IMR-90 (cell line): ENCODE measurements around the gene MAPK9. TPM values are rescaled to one million over a fixed set of nuclear protein-coding genes. Genes with fewer than 3 reads are reported as not detected.

Experiments used
- ATAC-seq: fragments of 200-7000 bp; cut with Tn5 transposase; 2 replicates; pipeline ENCODE4 v1.9.1; 2020; ENCODE audit warnings: low read depth, mild to moderate bottlenecking, moderate library complexity
- BruUV-seq: library from RNA; stranded (reverse); fragments of 400-500 nt; replicated peaks from 2 replicates; lab custom pipeline; 2021; lab: Mats Ljungman, UMichigan
- CTCF ChIA-PET: fragments of 300-600 bp; formaldehyde crosslinking; extraction: SDS; loops from one replicate; lab custom pipeline; 2021; ENCODE audit warnings: antibody characterized with exemption; lab: Yijun Ruan, JAX
- POLR2A ChIA-PET: fragments of 300-600 bp; sonication (Branson Sonifier 250); formaldehyde crosslinking; loops from one replicate; lab custom pipeline; 2022; ENCODE audit warnings: antibody characterized with exemption; ENCODE audit not compliant: unreplicated experiment; lab: Charles Lee
- DNase-seq: peaks from one replicate; pipeline ENCODE4 v3.0.0; 2013
- H2AFZ ChIP-seq: replicated peaks from 2 replicates; pipeline ENCODE3; 2013; ENCODE audit warnings: low read length, mild to moderate bottlenecking; ENCODE audit not compliant: poor library complexity
- H2AK5ac ChIP-seq: 2 replicates; pipeline ENCODE4 v1.6.1; 2013; ENCODE audit warnings: low read depth, low read length, inconsistent platforms
- H2AK9ac ChIP-seq: replicated peaks from 2 replicates; pipeline ENCODE3; 2013; ENCODE audit warnings: mild to moderate bottlenecking, low read depth, low read length, moderate library complexity; ENCODE audit not compliant: poor library complexity
- H2BK120ac ChIP-seq: 2 replicates; pipeline ENCODE4 v1.6.1; 2013; ENCODE audit warnings: low read depth, low read length, inconsistent platforms
- H2BK15ac ChIP-seq: 3 replicates; pipeline ENCODE4 v1.6.1; 2013; ENCODE audit warnings: low read depth, low read length, inconsistent platforms
- H2BK20ac ChIP-seq: 2 replicates; pipeline ENCODE4 v1.6.1; 2013; ENCODE audit warnings: low read depth, mild to moderate bottlenecking, inconsistent platforms, low read length, moderate library complexity
- H2BK5ac ChIP-seq: 2 replicates; pipeline ENCODE4 v1.6.1; 2013; ENCODE audit warnings: mild to moderate bottlenecking, low read depth, low read length, inconsistent platforms; ENCODE audit not compliant: poor library complexity, severe bottlenecking
- H3K14ac ChIP-seq: replicated peaks from 2 replicates; pipeline ENCODE4 v1.6.1; 2013; ENCODE audit warnings: low read depth, low read length, inconsistent platforms
- H3K18ac ChIP-seq: 2 replicates; pipeline ENCODE4 v1.6.1; 2013; ENCODE audit warnings: low read depth, low read length, control low read depth
- H3K23ac ChIP-seq: 2 replicates; pipeline ENCODE4 v1.6.1; 2013; ENCODE audit warnings: low read depth, low read length, inconsistent platforms
- H3K27ac ChIP-seq: 2 replicates; pipeline ENCODE4 v1.5.1; 2013; ENCODE audit warnings: mild to moderate bottlenecking, control low read depth, low read length; ENCODE audit not compliant: insufficient read depth
- H3K27me3 ChIP-seq: 2 replicates; pipeline ENCODE4 v1.6.1; 2013; ENCODE audit warnings: low read length; ENCODE audit not compliant: control insufficient read depth, insufficient read depth
- H3K36me3 ChIP-seq: 2 replicates; pipeline ENCODE4 v1.6.1; 2013; ENCODE audit warnings: low read length, mixed read lengths; ENCODE audit not compliant: control insufficient read depth, insufficient read depth
- H3K4ac ChIP-seq: 2 replicates; pipeline ENCODE4 v1.6.1; 2013; ENCODE audit warnings: low read depth, low read length, inconsistent platforms
- H3K4me1 ChIP-seq: 2 replicates; pipeline ENCODE4 v1.6.1; 2013; ENCODE audit warnings: low read length, mixed read lengths; ENCODE audit not compliant: control insufficient read depth, insufficient read depth
- H3K4me2 ChIP-seq: 2 replicates; pipeline ENCODE4 v1.6.1; 2013; ENCODE audit warnings: low read depth, mild to moderate bottlenecking, control low read depth, low read length, moderate library complexity
- H3K4me3 ChIP-seq: 2 replicates; pipeline ENCODE4 v1.5.1; 2013; ENCODE audit warnings: low read depth, mild to moderate bottlenecking, control low read depth, low read length, moderate library complexity; ENCODE audit not compliant: insufficient read depth
- H3K56ac ChIP-seq: 2 replicates; pipeline ENCODE4 v1.6.1; 2013; ENCODE audit warnings: low read length, inconsistent platforms; ENCODE audit not compliant: insufficient read depth; ENCODE audit errors: extremely low read depth
- H3K79me1 ChIP-seq, 2 experiments: 2 replicates each; pipeline ENCODE4 v1.6.1; 2013; ENCODE audit warnings: low read length in 2 of 2, inconsistent platforms in 1 of 2, low read depth in 1 of 2
- H3K9ac ChIP-seq: 2 replicates; pipeline ENCODE4 v1.6.1; 2013; ENCODE audit warnings: low read depth, low read length, control low read depth
- H3K9me1 ChIP-seq: 2 replicates; pipeline ENCODE4 v1.6.1; 2013; ENCODE audit warnings: low read length, inconsistent platforms; ENCODE audit not compliant: insufficient read depth
- H3K9me3 ChIP-seq: 2 replicates; pipeline ENCODE4 v1.6.1; 2013; ENCODE audit warnings: low read length; ENCODE audit not compliant: control insufficient read depth, insufficient read depth
- H4K20me1 ChIP-seq: 2 replicates; pipeline ENCODE4 v1.6.1; 2013; ENCODE audit warnings: low read length, inconsistent platforms; ENCODE audit not compliant: insufficient read depth
- H4K5ac ChIP-seq: 2 replicates; pipeline ENCODE4 v1.6.1; 2013; ENCODE audit warnings: mild to moderate bottlenecking, low read depth, low read length, control low read depth
- H4K8ac ChIP-seq, 2 experiments: 2 replicates each; pipeline ENCODE4 v1.6.1; 2013; ENCODE audit warnings: low read depth in 2 of 2, low read length in 2 of 2, control low read depth in 1 of 2, inconsistent platforms in 1 of 2
- H4K91ac ChIP-seq: 2 replicates; pipeline ENCODE4 v1.6.1; 2013; ENCODE audit warnings: low read depth, low read length, inconsistent platforms; ENCODE audit not compliant: insufficient read depth
- BHLHE40 ChIP-seq: fragments of 150-350 bp; IDR thresholded peaks from 2 replicates; pipeline ENCODE4 v1.6.1; 2016; ENCODE audit warnings: mild to moderate bottlenecking, low read depth, low read length
- CEBPB ChIP-seq: IDR thresholded peaks from 2 replicates; pipeline ENCODE4 v1.6.1; 2012; ENCODE audit warnings: low read depth, low read length, improper control_type of control experiment
- CHD1 ChIP-seq: IDR thresholded peaks from 2 replicates; pipeline ENCODE4 v1.6.1; 2012; ENCODE audit warnings: low read depth, low read length, improper control_type of control experiment
- ELK1 ChIP-seq: fragments of 150-350 bp; IDR thresholded peaks from 2 replicates; pipeline ENCODE4 v1.6.1; 2016; ENCODE audit warnings: low read depth, mild to moderate bottlenecking, low read length, moderate library complexity, borderline replicate concordance
- FOS ChIP-seq: fragments of 150-350 bp; IDR thresholded peaks from 2 replicates; pipeline ENCODE4 v1.6.1; 2016; ENCODE audit warnings: low read depth, low read length
- MAFK ChIP-seq: IDR thresholded peaks from 2 replicates; pipeline ENCODE4 v1.6.1; 2012; ENCODE audit warnings: low read depth, low read length, improper control_type of control experiment
- MAZ ChIP-seq: IDR thresholded peaks from 2 replicates; pipeline ENCODE4 v1.6.1; 2012; ENCODE audit warnings: low read depth, mild to moderate bottlenecking, low read length, improper control_type of control experiment, moderate library complexity, borderline replicate concordance
- MXI1 ChIP-seq: IDR thresholded peaks from 2 replicates; pipeline ENCODE4 v1.6.1; 2012; ENCODE audit warnings: low read depth, mild to moderate bottlenecking, low read length, moderate library complexity, borderline replicate concordance
- NFE2L2 ChIP-seq: fragments of 150-350 bp; IDR thresholded peaks from 2 replicates; pipeline ENCODE4 v1.6.1; 2016; ENCODE audit warnings: low read depth, mild to moderate bottlenecking, low read length
- POLR2A ChIP-seq: IDR thresholded peaks from 2 replicates; pipeline ENCODE4 v1.6.1; 2012; ENCODE audit warnings: mild to moderate bottlenecking, low read depth, low read length
- RAD21 ChIP-seq: IDR thresholded peaks from 2 replicates; pipeline ENCODE4 v1.6.1; 2012; ENCODE audit warnings: low read length, improper control_type of control experiment
- RCOR1 ChIP-seq: IDR thresholded peaks from 2 replicates; pipeline ENCODE4 v1.6.1; 2012; ENCODE audit warnings: mild to moderate bottlenecking, low read length, improper control_type of control experiment; ENCODE audit not compliant: insufficient replicate concordance
- RFX5 ChIP-seq: IDR thresholded peaks from 2 replicates; pipeline ENCODE4 v1.8.0; 2012; ENCODE audit warnings: low read depth, mild to moderate bottlenecking, low read length, moderate library complexity
- SMC3 ChIP-seq: fragments of 150-350 bp; IDR thresholded peaks from 2 replicates; pipeline ENCODE4 v1.6.1; 2016; ENCODE audit warnings: low read depth, mild to moderate bottlenecking, antibody characterized with exemption, low read length, moderate library complexity
- USF2 ChIP-seq: fragments of 150-350 bp; IDR thresholded peaks from 2 replicates; pipeline ENCODE4 v1.6.1; 2017; ENCODE audit warnings: mild to moderate bottlenecking, antibody characterized with exemption, low read length, low read depth
- WGBS, 2 experiments: methylation state at CpG; one replicate each; pipeline versions ENCODE4 v1.1.5 to v1.1.7; 2013; ENCODE audit warnings: missing lambda C conversion rate in 2 of 2; ENCODE audit not compliant: insufficient read length in 1 of 2; ENCODE audit errors: extremely low coverage in 2 of 2; 5-methylcytosine and 5-hydroxymethylcytosine counted together
- dilution Hi-C: fragments of 300-500 bp; cut with HindIII; formaldehyde crosslinking; loops from one replicate; pipeline ENCODE4 v1.14.3; 2018; ENCODE audit warnings: low sequenced_read_pairs; ENCODE audit not compliant: unreplicated experiment
- in situ Hi-C: fragments of 300-500 bp; cut with MboI; formaldehyde crosslinking; loops from 3 replicates; pipeline ENCODE4 v1.14.3; 2019; ENCODE audit warnings: low sequenced_read_pairs, inconsistent platforms, mixed read lengths
- intact Hi-C: fragments of 100-400 bp; cut with micrococcal nuclease; formaldehyde crosslinking; loops from 2 replicates; pipeline ENCODE4 v1.10.0; 2022
- polyA plus RNA-seq, 3 experiments: library from polyadenylated mRNA; depleted of rRNA; stranded (reverse); fragments of >200 nt; gene quantifications; 2 replicates each; pipeline ENCODE4 v1.2.3, GENCODE V29; 2012; ENCODE audit warnings: low replicate concordance in 1 of 3
- total RNA-seq: library from RNA; depleted of rRNA; stranded (reverse); fragments of >200 nt; gene quantifications from 2 replicates; pipeline ENCODE4 v1.2.3, GENCODE V29; 2012
- TF ChIP-seq, protein P1 (sequence below): conservative IDR thresholded peaks from 2 replicates; pipeline ENCODE4 v1.5.1; 2012; ENCODE audit warnings: mild to moderate bottlenecking, low read depth, low read length, improper control_type of control experiment

The MAPK9 gene
- total and polyA plus RNA-seq, 2 of the 4 experiments (the other 2 are of a cell fraction) = 22.9 to 23.3 TPM

- no peak overlapping the region for H4K91ac ChIP-seq
- 60% methylated on average over 1 of the region's 3 CpGs; no CpG with 5 or more reads in 1 of the 2 experiments for WGBS, 2 experiments
- no peak overlapping the region for H3K18ac ChIP-seq
- no peak overlapping the region for H2AFZ ChIP-seq
- ChIA-PET CTCF (no interaction called here), POLR2A (no interaction called here)
- no peak overlapping the region for H3K9ac ChIP-seq
- H3K9me1 ChIP-seq = peaks cover 6% of the 10 kb centered on the region; the same call in 1 of the 2 replicates
- H3K36me3 ChIP-seq = peaks cover 14% of the 10 kb centered on the region
- no peak overlapping the region for H2AK9ac ChIP-seq
- no TSS peak for BruUV-seq
- no peak overlapping the region for H2BK15ac ChIP-seq
- no peak overlapping the region for H2AK5ac ChIP-seq
- H4K20me1 ChIP-seq = no peaks in the 10 kb centered on the region
- in situ Hi-C loops = no loop called here
- no peak for DNase-seq
- H3K9me3 ChIP-seq = no peaks in the 10 kb centered on the region
- H2BK20ac ChIP-seq = no peak overlapping the region
- no peaks in the 10 kb centered on the region for H3K27me3 ChIP-seq
- H4K8ac ChIP-seq = no peak overlapping the region
- H3K56ac ChIP-seq = no peak overlapping the region
- no peak overlapping the region for H4K5ac ChIP-seq
- H3K79me1 ChIP-seq = no peaks in the 10 kb centered on the region
- no peak overlapping the region for H3K4me2 ChIP-seq
- H3K23ac ChIP-seq = no peak overlapping the region
- H2BK5ac ChIP-seq = no peak overlapping the region
- no peak overlapping the region for H3K4ac ChIP-seq
- H3K4me1 ChIP-seq = no peaks in the 10 kb centered on the region
- no peak overlapping the region for H3K14ac ChIP-seq
- ATAC-seq = no peak
- H3K4me3 ChIP-seq = no peak overlapping the region
- no peak for TF ChIP-seq NFE2L2
- no peak for TF ChIP-seq USF2
- no peak for TF ChIP-seq SMC3
- TF ChIP-seq MAFK = no peak
- TF ChIP-seq RFX5 = no peak
- TF ChIP-seq MAZ = no peak
- no peak for TF ChIP-seq RCOR1
- TF ChIP-seq ELK1 = no peak
- TF ChIP-seq POLR2A = no peak
- TF ChIP-seq, protein P1, sequence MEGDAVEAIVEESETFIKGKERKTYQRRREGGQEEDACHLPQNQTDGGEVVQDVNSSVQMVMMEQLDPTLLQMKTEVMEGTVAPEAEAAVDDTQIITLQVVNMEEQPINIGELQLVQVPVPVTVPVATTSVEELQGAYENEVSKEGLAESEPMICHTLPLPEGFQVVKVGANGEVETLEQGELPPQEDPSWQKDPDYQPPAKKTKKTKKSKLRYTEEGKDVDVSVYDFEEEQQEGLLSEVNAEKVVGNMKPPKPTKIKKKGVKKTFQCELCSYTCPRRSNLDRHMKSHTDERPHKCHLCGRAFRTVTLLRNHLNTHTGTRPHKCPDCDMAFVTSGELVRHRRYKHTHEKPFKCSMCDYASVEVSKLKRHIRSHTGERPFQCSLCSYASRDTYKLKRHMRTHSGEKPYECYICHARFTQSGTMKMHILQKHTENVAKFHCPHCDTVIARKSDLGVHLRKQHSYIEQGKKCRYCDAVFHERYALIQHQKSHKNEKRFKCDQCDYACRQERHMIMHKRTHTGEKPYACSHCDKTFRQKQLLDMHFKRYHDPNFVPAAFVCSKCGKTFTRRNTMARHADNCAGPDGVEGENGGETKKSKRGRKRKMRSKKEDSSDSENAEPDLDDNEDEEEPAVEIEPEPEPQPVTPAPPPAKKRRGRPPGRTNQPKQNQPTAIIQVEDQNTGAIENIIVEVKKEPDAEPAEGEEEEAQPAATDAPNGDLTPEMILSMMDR = no peak
- no peak for TF ChIP-seq MXI1
- no peak for TF ChIP-seq FOS
- TF ChIP-seq CEBPB = no peak
- no peak for TF ChIP-seq CHD1
- TF ChIP-seq BHLHE40 = no peak
- no peak for TF ChIP-seq RAD21
- intact Hi-C loops = no loop called here
- no peak overlapping the region for H3K27ac ChIP-seq
- dilution Hi-C loops = no loop called here
- H2BK120ac ChIP-seq = no peak overlapping the region
These were observed 7.6 kb upstream of the MAPK9 start for GRCh38 chr5:180299526-180299925.
